ENCODE data around the gene NRSN2. TPM values are rescaled to one million over a fixed set of nuclear protein-coding genes. Genes with fewer than 3 reads are reported as not detected.

NRSN2 gene
- total and polyA plus RNA-seq, 3 donors from 2014 or later, result 49.4 to 79.0 (median 62.4) TPM

DNA sequence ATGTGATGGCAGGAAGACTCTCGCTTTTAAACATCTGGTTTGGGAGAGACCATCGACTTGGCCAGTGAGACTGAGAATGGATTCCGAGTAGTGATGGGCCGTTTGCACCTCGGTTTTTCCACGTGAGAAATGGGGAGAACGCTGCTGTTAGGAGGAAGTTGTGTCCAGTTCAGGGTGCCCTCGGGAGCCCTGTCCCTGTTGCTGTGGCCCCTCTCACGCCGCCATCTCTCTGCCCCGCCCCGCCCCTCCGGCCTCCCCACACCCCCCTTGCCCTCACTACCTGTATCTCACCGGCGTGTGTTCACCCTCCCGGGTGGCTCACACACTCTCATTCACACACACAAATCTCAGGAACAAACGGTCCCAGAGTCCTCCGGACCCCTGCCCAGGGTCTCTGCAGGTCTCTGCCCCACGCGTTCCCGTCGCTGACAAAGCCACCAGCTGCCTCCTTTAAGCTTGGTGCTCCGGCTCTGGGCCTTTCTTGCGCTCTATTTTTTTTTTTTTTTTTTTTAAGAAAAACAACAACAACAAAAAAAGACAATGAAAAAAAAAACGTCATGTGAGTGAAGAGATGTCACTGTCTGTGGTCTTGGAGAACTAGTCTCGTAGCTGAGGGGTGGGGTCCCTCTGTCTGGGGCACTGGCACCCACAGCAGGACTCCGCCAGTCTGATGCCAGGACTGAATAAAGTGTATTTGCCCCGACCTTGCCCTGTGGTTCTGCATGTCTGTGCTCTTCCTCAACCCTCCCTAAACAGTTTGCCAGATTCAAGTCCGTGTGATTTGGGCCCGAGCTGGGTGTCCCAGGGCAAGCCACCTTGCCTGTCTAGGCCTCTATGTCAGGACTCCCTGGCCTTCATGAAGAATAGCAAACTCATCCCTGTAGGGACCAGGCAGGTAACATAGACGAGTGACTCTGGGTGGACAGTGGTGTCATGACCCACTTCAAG, 18.6 kb upstream of the NRSN2 start:
- 14 to 15% methylated on average over 24 to 31 of the region's 31 CpGs for WGBS, 2 donors
- Histone ChIP-seq H3K27me3 (no peaks in the 10 kb centered on the region), H3K36me3 (ENCODE audit: low read depth, missing control alignments) (no peaks in the 10 kb centered on the region), H3K4me3 (peak overlapping the region; percentile 79 to 80), H3K9me3 (no peaks in the 10 kb centered on the region), H3K4me1 (peaks cover 45% of the 10 kb centered on the region), H3K27ac (peak overlapping the region; percentile 86 to 97)
- DNase-seq, result no peak
- intact Hi-C loops (cut with DNase I; ENCODE audit: low total_unique reads), result loop anchor here (10.0 kb wide), 1 partner anchor 54 kb away; no protein-coding TSS in a partner anchor
- TF ChIP-seq, protein P1, sequence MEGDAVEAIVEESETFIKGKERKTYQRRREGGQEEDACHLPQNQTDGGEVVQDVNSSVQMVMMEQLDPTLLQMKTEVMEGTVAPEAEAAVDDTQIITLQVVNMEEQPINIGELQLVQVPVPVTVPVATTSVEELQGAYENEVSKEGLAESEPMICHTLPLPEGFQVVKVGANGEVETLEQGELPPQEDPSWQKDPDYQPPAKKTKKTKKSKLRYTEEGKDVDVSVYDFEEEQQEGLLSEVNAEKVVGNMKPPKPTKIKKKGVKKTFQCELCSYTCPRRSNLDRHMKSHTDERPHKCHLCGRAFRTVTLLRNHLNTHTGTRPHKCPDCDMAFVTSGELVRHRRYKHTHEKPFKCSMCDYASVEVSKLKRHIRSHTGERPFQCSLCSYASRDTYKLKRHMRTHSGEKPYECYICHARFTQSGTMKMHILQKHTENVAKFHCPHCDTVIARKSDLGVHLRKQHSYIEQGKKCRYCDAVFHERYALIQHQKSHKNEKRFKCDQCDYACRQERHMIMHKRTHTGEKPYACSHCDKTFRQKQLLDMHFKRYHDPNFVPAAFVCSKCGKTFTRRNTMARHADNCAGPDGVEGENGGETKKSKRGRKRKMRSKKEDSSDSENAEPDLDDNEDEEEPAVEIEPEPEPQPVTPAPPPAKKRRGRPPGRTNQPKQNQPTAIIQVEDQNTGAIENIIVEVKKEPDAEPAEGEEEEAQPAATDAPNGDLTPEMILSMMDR (IDR thresholded peaks at IDR 0.05), result no peak
- TF ChIP-seq POLR2A (IDR thresholded peaks at IDR 0.05), result no peak

GRCh38 chr20:328975-329695, 17.8 kb upstream of the NRSN2 start:
- Histone ChIP-seq H3K4me1 (peaks cover 38% of the 10 kb centered on the region), H3K9me3 (no peaks in the 10 kb centered on the region), H3K36me3 (ENCODE audit: low read depth, missing control alignments) (no peaks in the 10 kb centered on the region), H3K27me3 (no peaks in the 10 kb centered on the region), H3K4me3 (no peak overlapping the region), H3K27ac (peak overlapping the region; percentile 18 to 97)
- TF ChIP-seq, protein P1 (IDR thresholded peaks at IDR 0.05), result no peak
- no peak for TF ChIP-seq POLR2A (IDR thresholded peaks at IDR 0.05)
- intact Hi-C loops (cut with DNase I; ENCODE audit: low total_unique reads), result loop anchor here (10.0 kb wide), 1 partner anchor 54 kb away; no protein-coding TSS in a partner anchor
- WGBS, 2 donors, result 47 to 52% methylated on average over 7 of the region's 7 CpGs
- no peak for DNase-seq

DNA sequence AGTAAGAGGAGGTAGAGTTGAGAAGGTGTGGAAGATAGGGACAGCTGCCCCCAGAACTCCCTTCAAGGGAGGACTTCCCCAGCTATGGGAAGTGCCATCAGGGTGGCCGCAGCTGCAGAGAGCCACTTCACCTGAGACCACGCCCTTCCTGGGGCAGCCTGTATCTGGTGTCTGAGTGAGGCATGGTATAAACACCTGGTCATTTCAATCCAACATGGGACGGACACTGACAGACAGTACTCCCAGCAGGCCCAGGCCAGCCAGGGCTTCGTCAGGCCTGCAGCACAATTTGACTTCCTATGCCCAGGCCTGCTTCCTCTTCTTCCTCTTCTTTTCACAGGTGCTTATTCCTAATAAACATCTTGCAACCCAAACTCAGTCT, 17.1 kb upstream of the NRSN2 start:
- intact Hi-C loops (cut with DNase I; ENCODE audit: low total_unique reads), result loop anchor here (10.0 kb wide), 1 partner anchor 55 kb away; no protein-coding TSS in a partner anchor
- H3K9me3 ChIP-seq, result no peaks in the 10 kb centered on the region
- no peaks in the 10 kb centered on the region for H3K27me3 ChIP-seq
- H3K36me3 ChIP-seq (ENCODE audit: low read depth, missing control alignments), result no peaks in the 10 kb centered on the region
- DNase-seq, result no peak
- H3K4me3 ChIP-seq, result no peak overlapping the region
- TF ChIP-seq, protein P1 (IDR thresholded peaks at IDR 0.05), result no peak
- no peak for TF ChIP-seq POLR2A (IDR thresholded peaks at IDR 0.05)
- H3K4me1 ChIP-seq, result peaks cover 38% of the 10 kb centered on the region
- WGBS, 2 donors, result 72 to 76% methylated on average over 4 of the region's 4 CpGs
- H3K27ac ChIP-seq, result peak overlapping the region in 1 of 2 donors; percentile 97

DNA sequence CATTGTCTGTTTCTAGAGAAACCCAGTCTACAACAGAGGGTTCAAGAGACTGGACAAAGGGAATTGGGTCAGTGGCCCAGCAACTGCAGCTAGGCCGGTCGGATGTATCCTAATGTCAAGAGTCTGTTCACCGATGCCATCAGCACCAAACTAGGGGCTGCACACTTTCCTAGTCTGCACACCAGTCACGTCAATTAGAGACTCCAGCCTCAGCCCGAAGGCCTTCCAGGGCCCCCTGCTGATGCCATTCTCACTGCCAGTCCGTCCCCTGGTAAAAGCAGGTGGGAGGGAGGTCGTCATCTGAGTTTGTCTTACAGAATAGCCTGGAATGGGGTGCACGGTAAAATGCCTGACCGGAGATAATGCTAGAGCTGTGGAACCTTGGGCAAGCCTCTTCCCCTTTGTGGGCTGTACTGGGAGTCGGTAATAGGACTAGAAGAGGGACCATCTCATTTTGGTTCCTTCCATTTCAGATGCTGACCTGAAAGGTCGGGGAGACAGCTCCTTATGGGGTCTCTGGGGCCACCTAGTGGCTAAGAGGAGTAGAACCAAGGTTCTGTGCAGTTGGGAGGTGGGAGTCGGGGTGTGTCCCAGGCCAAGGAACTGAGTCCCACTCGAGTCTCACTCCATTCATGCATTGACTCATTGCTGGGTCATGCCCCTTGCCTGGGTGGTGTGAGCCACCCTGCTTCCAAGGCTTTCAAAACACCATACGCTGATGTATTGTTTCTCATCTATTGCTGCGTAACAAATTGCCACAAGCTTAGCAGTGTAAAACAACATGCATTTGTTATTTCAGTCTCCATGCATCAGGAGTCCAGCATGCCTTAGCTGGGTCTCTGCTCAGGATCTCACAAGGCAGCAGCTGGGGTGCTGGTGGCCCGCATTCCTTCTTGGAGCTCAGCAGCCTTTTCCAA, 16.4 kb upstream of the NRSN2 start:
- DNase-seq, result peak; percentile 66
- Histone ChIP-seq H3K9me3 (no peaks in the 10 kb centered on the region), H3K27me3 (no peaks in the 10 kb centered on the region), H3K4me1 (peaks cover 38% of the 10 kb centered on the region), H3K4me3 (no peak overlapping the region), H3K36me3 (ENCODE audit: low read depth, missing control alignments) (no peaks in the 10 kb centered on the region), H3K27ac (no peak overlapping the region)
- intact Hi-C loops (cut with DNase I; ENCODE audit: low total_unique reads), result no loop called here
- TF ChIP-seq, protein P1 (IDR thresholded peaks at IDR 0.05), result peak; percentile 55 to 77 (median 64)
- no peak for TF ChIP-seq POLR2A (IDR thresholded peaks at IDR 0.05)
- WGBS, 2 donors, result 44 to 46% methylated on average over 16 of the region's 16 CpGs
